Measurements from ENCODE around the gene MAP3K3.
A peak's percentile ranks its signal among the peaks of the same experiment; 100 is the strongest.

Gene MAP3K3

GRCh38 chr17:63694950-63695773, 72.9 kb downstream of the MAP3K3 start:
- H3K27me3 ChIP-seq (replicated peaks in 2 of 5; ENCODE audit: control insufficient read depth in 4 of 5, insufficient read depth in 5 of 5, low read length in 4 of 5), result no peaks in the 10 kb centered on the region
- H3K9me3 ChIP-seq (ENCODE audit: control extremely low read depth in 1 of 5, control insufficient read depth in 4 of 5, insufficient read depth in 2 of 5, low read depth in 1 of 5, low read length in 4 of 5), result no peaks in the 10 kb centered on the region
- WGBS (ENCODE audit: insufficient coverage), result 80% methylated on average over 9 of the region's 15 CpGs
- no peak overlapping the region for H3K27ac ChIP-seq (ENCODE audit: insufficient read depth in 1 of 2, low read depth in 1 of 2, low read length in 2 of 2, poor library complexity in 1 of 2, severe bottlenecking in 2 of 2)
- ChIA-PET POLR2A (interaction anchor here (0.5 to 2.5 kb wide), 9 partner anchors 10 to 1338 kb away, joined by 3 to 9 read pairs (median 4); no protein-coding TSS in a partner anchor), CTCF (interaction anchor here (0.9 to 7.7 kb wide), 7 partner anchors 15 to 260 kb away, joined by 3 to 111 read pairs (median 3); no protein-coding TSS in a partner anchor)
- H3K4me1 ChIP-seq (ENCODE audit: control extremely low read depth in 1 of 4, control insufficient read depth in 4 of 4, insufficient read depth in 4 of 4, low read length in 3 of 4), result peaks cover 0 to 46% (median 34%) of the 10 kb centered on the region in 4 experiments
- no peak overlapping the region for H3K4me3 ChIP-seq (ENCODE audit: control insufficient read depth in 1 of 7, extremely low read depth in 1 of 7, insufficient read depth in 4 of 7, low read depth in 2 of 7, low read length in 6 of 7)
- no peak for DNase-seq
- peaks cover 24 to 70% (median 54%) of the 10 kb centered on the region in 4 experiments for H3K36me3 ChIP-seq (ENCODE audit: control insufficient read depth in 4 of 4, insufficient read depth in 4 of 4, low read length in 3 of 4)

- no peak overlapping the region for H3K4me3 ChIP-seq (ENCODE audit: control insufficient read depth in 1 of 7, extremely low read depth in 1 of 7, insufficient read depth in 4 of 7, low read depth in 2 of 7, low read length in 6 of 7)
- H3K27ac ChIP-seq (ENCODE audit: insufficient read depth in 1 of 2, low read depth in 1 of 2, low read length in 2 of 2, poor library complexity in 1 of 2, severe bottlenecking in 2 of 2), result no peak overlapping the region
- DNase-seq, result no peak
- ChIA-PET POLR2A (interaction anchor here (0.6 to 2.5 kb wide), 7 partner anchors 11 to 65 kb away, joined by 3 to 9 read pairs (median 5); no protein-coding TSS in a partner anchor), CTCF (interaction anchor here (0.9 to 7.7 kb wide), 6 partner anchors 9 to 138 kb away, joined by 3 to 111 read pairs (median 4); no protein-coding TSS in a partner anchor)
- no peaks in the 10 kb centered on the region for H3K9me3 ChIP-seq (ENCODE audit: control extremely low read depth in 1 of 5, control insufficient read depth in 4 of 5, insufficient read depth in 2 of 5, low read depth in 1 of 5, low read length in 4 of 5)
- H3K27me3 ChIP-seq (replicated peaks in 2 of 5; ENCODE audit: control insufficient read depth in 4 of 5, insufficient read depth in 5 of 5, low read length in 4 of 5), result no peaks in the 10 kb centered on the region
- H3K36me3 ChIP-seq (ENCODE audit: control insufficient read depth in 4 of 4, insufficient read depth in 4 of 4, low read length in 3 of 4), result peaks cover 19 to 62% (median 46%) of the 10 kb centered on the region in 4 experiments
- WGBS (ENCODE audit: insufficient coverage), result 100% methylated on average over 4 of the region's 6 CpGs
- H3K4me1 ChIP-seq (ENCODE audit: control extremely low read depth in 1 of 4, control insufficient read depth in 4 of 4, insufficient read depth in 4 of 4, low read length in 3 of 4), result peaks cover 0 to 53% (median 41%) of the 10 kb centered on the region in 4 experiments
Observed at GRCh38 chr17:63695889-63696288, 73.7 kb downstream of the MAP3K3 start.

GRCh38 chr17:63696381-63696961, 74.3 kb downstream of the MAP3K3 start:
- Histone ChIP-seq H3K4me3 (ENCODE audit: control insufficient read depth in 1 of 7, extremely low read depth in 1 of 7, insufficient read depth in 4 of 7, low read depth in 2 of 7, low read length in 6 of 7) (peak overlapping the region in 1 of 7 experiments; percentile 88), H3K36me3 (ENCODE audit: control insufficient read depth in 4 of 4, insufficient read depth in 4 of 4, low read length in 3 of 4) (peaks cover 15 to 57% (median 41%) of the 10 kb centered on the region in 4 experiments), H3K27me3 (replicated peaks in 2 of 5; ENCODE audit: control insufficient read depth in 4 of 5, insufficient read depth in 5 of 5, low read length in 4 of 5) (no peaks in the 10 kb centered on the region), H3K27ac (ENCODE audit: insufficient read depth in 1 of 2, low read depth in 1 of 2, low read length in 2 of 2, poor library complexity in 1 of 2, severe bottlenecking in 2 of 2) (peak overlapping the region in 1 of 2 experiments; percentile 62), H3K9me3 (ENCODE audit: control extremely low read depth in 1 of 5, control insufficient read depth in 4 of 5, insufficient read depth in 2 of 5, low read depth in 1 of 5, low read length in 4 of 5) (no peaks in the 10 kb centered on the region), H3K4me1 (ENCODE audit: control extremely low read depth in 1 of 4, control insufficient read depth in 4 of 4, insufficient read depth in 4 of 4, low read length in 3 of 4) (peaks cover 0 to 59% (median 47%) of the 10 kb centered on the region in 4 experiments)
- peak; percentile 63 to 81 (median 81) for DNase-seq
- 56% methylated on average over 9 of the region's 9 CpGs for WGBS (ENCODE audit: insufficient coverage)
- POLR2A ChIA-PET, result interaction anchor here (0.9 to 2.5 kb wide), 6 partner anchors 8 to 24 kb away, joined by 3 to 9 read pairs (median 4); no protein-coding TSS in a partner anchor
- CTCF ChIA-PET, result interaction anchor here (0.9 to 7.7 kb wide), 7 partner anchors 10 to 138 kb away, joined by 3 to 111 read pairs (median 8); no protein-coding TSS in a partner anchor

- WGBS (ENCODE audit: insufficient coverage), result 42% methylated on average over 20 of the region's 22 CpGs
- Histone ChIP-seq H3K9me3 (ENCODE audit: control extremely low read depth in 1 of 5, control insufficient read depth in 4 of 5, insufficient read depth in 2 of 5, low read depth in 1 of 5, low read length in 4 of 5) (no peaks in the 10 kb centered on the region), H3K4me3 (ENCODE audit: control insufficient read depth in 1 of 7, extremely low read depth in 1 of 7, insufficient read depth in 4 of 7, low read depth in 2 of 7, low read length in 6 of 7) (peak overlapping the region; percentile 64 to 88 (median 76)), H3K36me3 (ENCODE audit: control insufficient read depth in 4 of 4, insufficient read depth in 4 of 4, low read length in 3 of 4) (peaks cover 11 to 47% (median 32%) of the 10 kb centered on the region in 4 experiments), H3K27me3 (replicated peaks in 2 of 5; ENCODE audit: control insufficient read depth in 4 of 5, insufficient read depth in 5 of 5, low read length in 4 of 5) (no peaks in the 10 kb centered on the region), H3K27ac (ENCODE audit: insufficient read depth in 1 of 2, low read depth in 1 of 2, low read length in 2 of 2, poor library complexity in 1 of 2, severe bottlenecking in 2 of 2) (peak overlapping the region in 1 of 2 experiments; percentile 89), H3K4me1 (ENCODE audit: control extremely low read depth in 1 of 4, control insufficient read depth in 4 of 4, insufficient read depth in 4 of 4, low read length in 3 of 4) (peaks cover 3 to 71% (median 57%) of the 10 kb centered on the region in 4 experiments)
- ChIA-PET POLR2A (interaction anchor here (0.6 to 2.5 kb wide), 8 partner anchors 9 to 92 kb away, joined by 3 to 9 read pairs (median 4); partner anchors contain the start of genes CCDC47, DDX42 and STRADA), CTCF (interaction anchor here (0.7 to 7.7 kb wide), 14 partner anchors 13 to 272 kb away, joined by 3 to 111 read pairs (median 4); no protein-coding TSS in a partner anchor)
- DNase-seq, result peak; percentile 88 to 95 (median 94)
Observed at GRCh38 chr17:63697341-63698286, 75.4 kb downstream of the MAP3K3 start.

- H3K4me3 ChIP-seq (ENCODE audit: control insufficient read depth in 1 of 7, extremely low read depth in 1 of 7, insufficient read depth in 4 of 7, low read depth in 2 of 7, low read length in 6 of 7), result peak overlapping the region; percentile 64 to 88 (median 76)
- POLR2A ChIA-PET, result interaction anchor here (0.6 to 3.2 kb wide), 9 partner anchors 12 to 954 kb away, joined by 3 to 14 read pairs (median 4); partner anchors contain the start of genes CCDC47, DDX42, MAP3K3 and STRADA
- CTCF ChIA-PET, result interaction anchor here (0.9 to 7.7 kb wide), 13 partner anchors 12 to 273 kb away, joined by 3 to 111 read pairs (median 5); no protein-coding TSS in a partner anchor
- peaks cover 4 to 50% (median 30%) of the 10 kb centered on the region in 4 experiments for H3K36me3 ChIP-seq (ENCODE audit: control insufficient read depth in 4 of 4, insufficient read depth in 4 of 4, low read length in 3 of 4)
- peak in 2 of 3 donors; percentile 22 to 31 for DNase-seq
- WGBS (ENCODE audit: insufficient coverage), result 2% methylated on average over 21 of the region's 24 CpGs
- peak overlapping the region in 1 of 2 experiments; percentile 89 for H3K27ac ChIP-seq (ENCODE audit: insufficient read depth in 1 of 2, low read depth in 1 of 2, low read length in 2 of 2, poor library complexity in 1 of 2, severe bottlenecking in 2 of 2)
- H3K27me3 ChIP-seq (replicated peaks in 2 of 5; ENCODE audit: control insufficient read depth in 4 of 5, insufficient read depth in 5 of 5, low read length in 4 of 5), result no peaks in the 10 kb centered on the region
- no peaks in the 10 kb centered on the region for H3K9me3 ChIP-seq (ENCODE audit: control extremely low read depth in 1 of 5, control insufficient read depth in 4 of 5, insufficient read depth in 2 of 5, low read depth in 1 of 5, low read length in 4 of 5)
- peaks cover 4 to 77% (median 62%) of the 10 kb centered on the region in 4 experiments for H3K4me1 ChIP-seq (ENCODE audit: control extremely low read depth in 1 of 4, control insufficient read depth in 4 of 4, insufficient read depth in 4 of 4, low read length in 3 of 4)
Observed at GRCh38 chr17:63698381-63698885, 76.2 kb downstream of the MAP3K3 start.

Data from common myeloid progenitor, CD34-positive (primary cell).